C4-2B (cell line): ENCODE data around the gene PLXDC1.
A peak's percentile ranks its signal among the peaks of the same experiment; 100 is the strongest.

Experiments
- H3K27ac ChIP-seq: fragments of 450-650 bp; 2 replicates; pipeline ENCODE4 v1.5.1; 2017
- CTCF ChIP-seq: fragments of 450-650 bp; conservative IDR thresholded peaks from 2 replicates; pipeline ENCODE4 v1.5.1; 2017; ENCODE audit warnings: mild to moderate bottlenecking
- ZFX ChIP-seq: fragments of 450-650 bp; IDR thresholded peaks from 2 replicates; pipeline ENCODE4 v1.6.1; 2017

Gene PLXDC1

GRCh38 chr17:39073916-39074315 is 77.5 kb downstream of the PLXDC1 start:
- H3K27ac ChIP-seq, result no peak overlapping the region
- no peak for TF ChIP-seq ZFX
- no peak for TF ChIP-seq CTCF

GRCh38 chr17:39073353-39073752 is 78.1 kb downstream of the PLXDC1 start:
- TF ChIP-seq CTCF (no peak), ZFX (no peak)
- no peak overlapping the region for H3K27ac ChIP-seq

- H3K27ac ChIP-seq, result no peak overlapping the region
- TF ChIP-seq ZFX (no peak), CTCF (no peak)
These were observed 79.9 kb downstream of the PLXDC1 start for GRCh38 chr17:39071573-39071972.

GRCh38 chr17:39069114-39069756 is 82.2 kb downstream of the PLXDC1 start:
- no peak for TF ChIP-seq ZFX
- TF ChIP-seq CTCF, result peak; percentile 70
- no peak overlapping the region for H3K27ac ChIP-seq

- no peak overlapping the region for H3K27ac ChIP-seq
- no peak for TF ChIP-seq CTCF
- TF ChIP-seq ZFX, result no peak
These were observed 86.6 kb downstream of the PLXDC1 start for GRCh38 chr17:39064819-39065218.

GRCh38 chr17:39064374-39064773 is 87.1 kb downstream of the PLXDC1 start:
- no peak overlapping the region for H3K27ac ChIP-seq
- no peak for TF ChIP-seq ZFX
- no peak for TF ChIP-seq CTCF

GRCh38 chr17:39063681-39064069 is 87.8 kb downstream of the PLXDC1 start:
- H3K27ac ChIP-seq, result no peak overlapping the region
- TF ChIP-seq ZFX (no peak), CTCF (no peak)
